ENCODE data around the gene XRCC1.

The XRCC1 gene

DNA sequence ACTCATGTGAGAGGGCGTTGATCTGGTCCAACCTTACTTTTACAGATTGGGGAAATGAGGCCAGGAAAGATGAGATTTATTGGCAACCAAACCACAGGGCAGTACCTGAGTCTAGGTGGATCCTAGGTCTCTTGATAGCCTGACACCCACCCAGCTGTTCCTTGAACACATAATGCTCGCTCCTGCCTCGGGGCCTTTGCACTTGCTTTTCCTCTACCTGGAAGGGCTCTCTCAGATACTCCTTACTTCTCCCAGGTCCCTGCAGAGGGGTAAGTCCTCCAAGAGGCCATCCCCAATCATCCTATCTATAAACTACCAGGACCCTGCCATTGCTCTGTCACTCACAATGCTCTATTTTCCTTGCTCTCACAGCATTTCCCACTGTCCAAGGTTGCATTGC, 34.9 kb downstream of the XRCC1 start:
- peaks cover 77% of the 10 kb centered on the region for H3K36me3 ChIP-seq (ENCODE audit: insufficient read depth, low read length)
- 0 out of 2 replicates have a peak, but pooled peaks cover 3% of the 10 kb centered on the region for H3K4me1 ChIP-seq (ENCODE audit: insufficient read depth, low read length)
- no peak overlapping the region for H3K27ac ChIP-seq (ENCODE audit: low read depth, low read length)
- WGBS, result 65% methylated on average over 3 of the region's 3 CpGs
- peaks cover 12% of the 10 kb centered on the region for H3K9me3 ChIP-seq (ENCODE audit: insufficient read depth, low read depth, low read length)
- H3K9ac ChIP-seq (ENCODE audit: low read depth, low read length), result no peak overlapping the region
- no peaks in the 10 kb centered on the region for H3K27me3 ChIP-seq (ENCODE audit: insufficient read depth, low read length)
- no peak overlapping the region for H3K4me3 ChIP-seq (ENCODE audit: low read length)

DNA sequence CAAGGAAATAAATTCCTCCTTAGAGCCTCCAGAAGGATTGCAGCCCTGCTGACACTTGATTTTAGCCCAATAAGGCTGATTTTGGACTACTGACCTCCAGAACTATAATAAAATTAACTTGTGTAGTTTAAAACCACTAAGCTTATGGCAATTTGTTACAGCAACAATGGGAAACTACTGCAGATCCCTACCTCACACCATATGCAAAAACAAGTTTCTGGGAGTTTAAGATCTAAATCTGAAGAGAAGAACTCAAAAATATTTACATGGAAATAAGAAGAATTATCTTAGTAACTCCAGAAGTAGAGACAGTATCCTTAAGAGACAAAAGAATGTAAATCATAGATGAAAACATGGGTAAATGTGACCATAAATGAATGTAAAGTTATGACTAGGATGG, 36.4 kb downstream of the XRCC1 start:
- Histone ChIP-seq H3K36me3 (ENCODE audit: insufficient read depth, low read length) (peaks cover 64% of the 10 kb centered on the region), H3K27me3 (ENCODE audit: insufficient read depth, low read length) (no peaks in the 10 kb centered on the region), H3K27ac (ENCODE audit: low read depth, low read length) (no peak overlapping the region), H3K4me1 (ENCODE audit: insufficient read depth, low read length) (0 out of 2 replicates have a peak, but pooled peaks cover 3% of the 10 kb centered on the region), H3K9ac (ENCODE audit: low read depth, low read length) (no peak overlapping the region), H3K9me3 (ENCODE audit: insufficient read depth, low read depth, low read length) (peaks cover 12% of the 10 kb centered on the region), H3K4me3 (ENCODE audit: low read length) (no peak overlapping the region)

DNA sequence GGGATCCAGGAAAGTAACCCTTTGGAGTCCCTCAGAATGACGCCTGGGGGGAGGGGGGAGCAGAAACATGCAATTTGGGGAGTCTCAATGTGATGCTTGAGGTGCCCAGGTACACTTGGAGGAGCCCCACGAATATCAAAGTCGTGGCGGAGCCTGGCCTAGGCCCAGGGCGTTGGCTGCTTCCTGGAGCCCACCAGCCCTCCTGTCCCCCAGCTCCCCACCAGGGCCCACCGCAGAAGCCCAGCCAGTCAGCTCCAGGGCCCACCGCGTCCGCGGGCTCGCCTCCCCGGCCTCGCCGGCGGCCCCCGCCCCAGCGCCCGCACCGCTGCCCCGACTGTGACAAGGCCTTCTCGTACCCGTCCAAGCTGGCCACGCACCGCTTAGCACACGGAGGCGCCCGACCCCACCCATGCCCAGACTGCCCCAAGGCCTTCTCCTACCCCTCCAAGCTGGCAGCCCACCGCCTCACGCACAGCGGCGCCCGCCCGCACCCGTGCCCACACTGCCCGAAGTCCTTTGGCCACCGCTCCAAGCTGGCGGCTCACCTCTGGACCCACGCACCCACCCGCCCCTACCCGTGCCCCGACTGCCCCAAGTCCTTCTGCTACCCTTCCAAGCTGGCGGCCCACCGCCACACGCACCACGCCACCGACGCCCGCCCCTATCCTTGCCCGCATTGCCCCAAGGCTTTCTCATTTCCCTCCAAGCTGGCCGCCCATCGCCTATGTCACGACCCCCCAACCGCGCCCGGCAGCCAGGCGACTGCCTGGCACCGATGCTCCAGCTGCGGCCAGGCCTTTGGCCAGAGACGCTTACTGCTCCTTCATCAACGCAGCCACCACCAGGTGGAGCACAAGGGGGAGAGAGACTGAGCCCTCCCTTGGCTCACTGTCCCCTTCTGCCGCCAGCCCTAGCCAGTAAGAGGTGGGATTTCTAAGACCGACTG, 40.2 kb downstream of the XRCC1 start:
- Histone ChIP-seq H3K4me3 (ENCODE audit: low read length) (peak overlapping the region; percentile 66; the same call in 1 of the 2 replicates), H3K9ac (ENCODE audit: low read depth, low read length) (no peak overlapping the region), H3K9me3 (ENCODE audit: insufficient read depth, low read depth, low read length) (peaks cover 12% of the 10 kb centered on the region), H3K36me3 (ENCODE audit: insufficient read depth, low read length) (peaks cover 28% of the 10 kb centered on the region), H3K4me1 (ENCODE audit: insufficient read depth, low read length) (peaks cover 7% of the 10 kb centered on the region; the same call in 1 of the 2 replicates), H3K27ac (ENCODE audit: low read depth, low read length) (no peak overlapping the region), H3K27me3 (ENCODE audit: insufficient read depth, low read length) (no peaks in the 10 kb centered on the region)
- 82% methylated on average over 62 of the region's 62 CpGs for WGBS

GRCh38 chr19:43534305-43534815, 41.0 kb downstream of the XRCC1 start:
- 24% methylated on average over 17 of the region's 17 CpGs for WGBS
- H3K27me3 ChIP-seq (ENCODE audit: insufficient read depth, low read length), result no peaks in the 10 kb centered on the region
- no peak overlapping the region for H3K9ac ChIP-seq (ENCODE audit: low read depth, low read length)
- peaks cover 23% of the 10 kb centered on the region for H3K36me3 ChIP-seq (ENCODE audit: insufficient read depth, low read length)
- H3K4me1 ChIP-seq (ENCODE audit: insufficient read depth, low read length), result peaks cover 7% of the 10 kb centered on the region; the same call in 1 of the 2 replicates
- peaks cover 11% of the 10 kb centered on the region for H3K9me3 ChIP-seq (ENCODE audit: insufficient read depth, low read depth, low read length)
- peak overlapping the region; percentile 66 for H3K4me3 ChIP-seq (ENCODE audit: low read length)
- H3K27ac ChIP-seq (ENCODE audit: low read depth, low read length), result peak overlapping the region; percentile 55; the same call in 1 of the 2 replicates

- peak overlapping the region; percentile 66 for H3K4me3 ChIP-seq (ENCODE audit: low read length)
- peaks cover 16% of the 10 kb centered on the region for H3K36me3 ChIP-seq (ENCODE audit: insufficient read depth, low read length)
- peaks cover 7% of the 10 kb centered on the region; the same call in 1 of the 2 replicates for H3K4me1 ChIP-seq (ENCODE audit: insufficient read depth, low read length)
- peak overlapping the region; percentile 34; the same call in 1 of the 2 replicates for H3K27ac ChIP-seq (ENCODE audit: low read depth, low read length)
- H3K9me3 ChIP-seq (ENCODE audit: insufficient read depth, low read depth, low read length), result peaks cover 5% of the 10 kb centered on the region
- under 1% methylated on average over 41 of the region's 41 CpGs for WGBS
- no peak overlapping the region for H3K9ac ChIP-seq (ENCODE audit: low read depth, low read length)
- H3K27me3 ChIP-seq (ENCODE audit: insufficient read depth, low read length), result no peaks in the 10 kb centered on the region
Observed at GRCh38 chr19:43533546-43534304, 41.6 kb downstream of the XRCC1 start.

GRCh38 chr19:43532962-43533545, 42.3 kb downstream of the XRCC1 start, which contains the start of gene ZNF575:
ZNF575 (plus strand) TSS chr19:43533188; CDS start chr19:43534423, 1,235 bp downstream.
- peaks cover 4% of the 10 kb centered on the region; the same call in 1 of the 2 replicates for H3K27me3 ChIP-seq (ENCODE audit: insufficient read depth, low read length)
- H3K9ac ChIP-seq (ENCODE audit: low read depth, low read length), result peak within 1 kb of the TSS; percentile 72
- H3K4me1 ChIP-seq (ENCODE audit: insufficient read depth, low read length), result peaks cover 7% of the 10 kb centered on the region; the same call in 1 of the 2 replicates
- H3K4me3 ChIP-seq (ENCODE audit: low read length), result peak within 1 kb of the TSS; percentile 66
- peaks cover 10% of the 10 kb centered on the region; the same call in 1 of the 2 replicates for H3K36me3 ChIP-seq (ENCODE audit: insufficient read depth, low read length)
- H3K27ac ChIP-seq (ENCODE audit: low read depth, low read length), result peak within 1 kb of the TSS; percentile 74; the same call in 1 of the 2 replicates
- under 1% methylated on average over 47 of the region's 47 CpGs for WGBS
- H3K9me3 ChIP-seq (ENCODE audit: insufficient read depth, low read depth, low read length), result no peaks in the 10 kb centered on the region

- 11% methylated on average over 16 of the region's 16 CpGs for WGBS
- Histone ChIP-seq H3K27ac (ENCODE audit: low read depth, low read length) (peak overlapping the region; percentile 74; the same call in 1 of the 2 replicates), H3K4me1 (ENCODE audit: insufficient read depth, low read length) (peaks cover 7% of the 10 kb centered on the region; the same call in 1 of the 2 replicates), H3K4me3 (ENCODE audit: low read length) (peak overlapping the region; percentile 66), H3K27me3 (ENCODE audit: insufficient read depth, low read length) (peaks cover 8% of the 10 kb centered on the region; the same call in 1 of the 2 replicates), H3K9me3 (ENCODE audit: insufficient read depth, low read depth, low read length) (no peaks in the 10 kb centered on the region), H3K9ac (ENCODE audit: low read depth, low read length) (peak overlapping the region; percentile 72), H3K36me3 (ENCODE audit: insufficient read depth, low read length) (peaks cover 5% of the 10 kb centered on the region; the same call in 1 of the 2 replicates)
Observed at GRCh38 chr19:43532571-43532961, 42.8 kb downstream of the XRCC1 start.

- Histone ChIP-seq H3K4me3 (ENCODE audit: low read length) (no peak overlapping the region), H3K27ac (ENCODE audit: low read depth, low read length) (no peak overlapping the region), H3K9me3 (ENCODE audit: insufficient read depth, low read depth, low read length) (no peaks in the 10 kb centered on the region), H3K27me3 (ENCODE audit: insufficient read depth, low read length) (peaks cover 31% of the 10 kb centered on the region), H3K36me3 (ENCODE audit: insufficient read depth, low read length) (no peaks in the 10 kb centered on the region), H3K9ac (ENCODE audit: low read depth, low read length) (no peak overlapping the region), H3K4me1 (ENCODE audit: insufficient read depth, low read length) (peaks cover 12% of the 10 kb centered on the region)
- WGBS, result 60% methylated on average over 13 of the region's 13 CpGs
Observed at GRCh38 chr19:43527860-43528622, 47.3 kb downstream of the XRCC1 start.

- WGBS, result 5% methylated on average over 51 of the region's 54 CpGs
- H3K9ac ChIP-seq (ENCODE audit: low read depth, low read length), result peak within 1 kb of the TSS; percentile 62
- H3K4me3 ChIP-seq (ENCODE audit: low read length), result peak within 1 kb of the TSS; percentile 92
- H3K9me3 ChIP-seq (ENCODE audit: insufficient read depth, low read depth, low read length), result no peaks in the 10 kb centered on the region
- no peak within 1 kb of the TSS for H3K27ac ChIP-seq (ENCODE audit: low read depth, low read length)
- H3K36me3 ChIP-seq (ENCODE audit: insufficient read depth, low read length), result no peaks in the 10 kb centered on the region
- peaks cover 9% of the 10 kb centered on the region for H3K4me1 ChIP-seq (ENCODE audit: insufficient read depth, low read length)
- peaks cover 31% of the 10 kb centered on the region for H3K27me3 ChIP-seq (ENCODE audit: insufficient read depth, low read length)
Observed at GRCh38 chr19:43526884-43527859, 48.2 kb downstream of the XRCC1 start, which contains the start of gene ETHE1. ETHE1 (minus strand) TSS chr19:43527201; CDS start chr19:43527177, 24 bp downstream.

Measured in HUES64 (cell line).